GF-D8 (cell line): ENCODE measurements around the gene LAMA4.
"Not testable (repeated sequence)": the region's sequence is repeated elsewhere in the genome, so short reads cannot be mapped to it uniquely, and the experiment has no call there.

Experiments
- DNase-seq: peaks from one replicate; lab custom pipeline; 2025; lab: John Stamatoyannopoulos, UW

LAMA4 gene

GRCh38 chr6:112209131-112209530 lies 45.2 kb downstream of the LAMA4 start:
- DNase-seq = no peak

GRCh38 chr6:112207776-112208175 lies 46.6 kb downstream of the LAMA4 start:
- DNase-seq = no peak

GRCh38 chr6:112207131-112207530 lies 47.2 kb downstream of the LAMA4 start:
- no peak for DNase-seq

- DNase-seq = no peak
Observed at GRCh38 chr6:112206110-112206458, 48.3 kb downstream of the LAMA4 start.

GRCh38 chr6:112205427-112206109 lies 48.8 kb downstream of the LAMA4 start:
- DNase-seq = no peak

- no peak for DNase-seq
Observed at GRCh38 chr6:112204350-112204706, 50.0 kb downstream of the LAMA4 start.

GRCh38 chr6:112203577-112204349 lies 50.6 kb downstream of the LAMA4 start:
- no peak for DNase-seq

- DNase-seq = no peak
Observed at GRCh38 chr6:112202639-112203341, 51.6 kb downstream of the LAMA4 start.

- not testable (repeated sequence) for DNase-seq
Observed at GRCh38 chr6:112200185-112200914, 54.0 kb downstream of the LAMA4 start.

GRCh38 chr6:112199001-112199403 lies 55.4 kb downstream of the LAMA4 start:
- no peak for DNase-seq

- no peak for DNase-seq
Observed at GRCh38 chr6:112198582-112198981, 55.8 kb downstream of the LAMA4 start.

- DNase-seq = no peak
Observed at GRCh38 chr6:112197636-112198035, 56.7 kb downstream of the LAMA4 start.

- DNase-seq = no peak
Observed at GRCh38 chr6:112196306-112196705, 58.1 kb downstream of the LAMA4 start.

- no peak for DNase-seq
Observed at GRCh38 chr6:112195166-112195565, 59.2 kb downstream of the LAMA4 start.

- DNase-seq = no peak
Observed at GRCh38 chr6:112194511-112194910, 59.9 kb downstream of the LAMA4 start.

- no peak for DNase-seq
Observed at GRCh38 chr6:112193535-112194051, 60.8 kb downstream of the LAMA4 start.

- no peak for DNase-seq
Observed at GRCh38 chr6:112193117-112193516, 61.2 kb downstream of the LAMA4 start.

GRCh38 chr6:112191509-112192020 lies 62.8 kb downstream of the LAMA4 start:
- DNase-seq = no peak

GRCh38 chr6:112190164-112190563 lies 64.2 kb downstream of the LAMA4 start:
- DNase-seq = no peak

- DNase-seq = no peak
Observed at GRCh38 chr6:112189494-112189893, 64.9 kb downstream of the LAMA4 start.

- DNase-seq = no peak
Observed at GRCh38 chr6:112188906-112189305, 65.5 kb downstream of the LAMA4 start.

- DNase-seq = no peak
Observed at GRCh38 chr6:112187736-112188135, 66.6 kb downstream of the LAMA4 start.
